Breast epithelium (tissue), 4 donors: ENCODE results near the gene TMEM178A. TPM values are rescaled to one million over a fixed set of nuclear protein-coding genes. Genes with fewer than 3 reads are reported as not detected.
A peak's percentile ranks its signal among the peaks of the same experiment; 100 is the strongest.

ENCODE experiments used
- DNase-seq, 2 donors: peaks; one replicate each; pipeline ENCODE4 v3.0.0-alpha.2; 2019; ENCODE audit warnings: low spot score in 2 of 2
- H3K27ac ChIP-seq, 2 donors: fragments of 200-600 bp; sonication (generic) in 1 of 2; one replicate each; pipeline ENCODE4 v1.5.1; 2016 to 2019; ENCODE audit warnings: mild to moderate bottlenecking in 1 of 2
- H3K27me3 ChIP-seq, 2 donors: fragments of 200-600 bp; sonication (generic) in 1 of 2; one replicate each; pipeline versions ENCODE4 v1.5.1 to v1.6.0; 2017 to 2019; ENCODE audit warnings: control low read depth in 1 of 2, mild to moderate bottlenecking in 1 of 2
- H3K36me3 ChIP-seq: fragments of 200-600 bp; one replicate; pipeline ENCODE4 v1.5.1; 2019
- H3K4me1 ChIP-seq, 2 donors: fragments of 200-600 bp; sonication (generic); one replicate each; pipeline ENCODE4 v1.5.1; 2016 to 2019; ENCODE audit warnings: control low read depth in 1 of 2
- H3K4me3 ChIP-seq, 3 donors: fragments of 200-600 bp; sonication (generic); 1 replicate in 2 of 3; 2 replicates in 1 of 3; pipeline ENCODE4 v1.5.1; 2016 to 2019; ENCODE audit warnings: mild to moderate bottlenecking in 3 of 3, moderate library complexity in 2 of 3
- H3K9me3 ChIP-seq, 2 donors: fragments of 200-600 bp; sonication (generic) in 1 of 2; one replicate each; pipeline ENCODE4 v1.5.1; 2016 to 2019; ENCODE audit warnings: control low read depth in 1 of 2
- POLR2A ChIP-seq: fragments of 450-650 bp; IDR thresholded peaks from one replicate; pipeline ENCODE4 v1.6.1; 2016; ENCODE audit warnings: antibody characterized with exemption, mild to moderate bottlenecking, moderate library complexity
- POLR2AphosphoS5 ChIP-seq, 3 donors: sonication (generic); formaldehyde crosslinking; IDR thresholded peaks; one replicate each; pipeline ENCODE4 v1.6.1; 2017; ENCODE audit warnings: antibody characterized with exemption in 3 of 3
- intact Hi-C: fragments of 100-400 bp; cut with DNase I; formaldehyde crosslinking; loops from one replicate; pipeline ENCODE4 v1.15.1; 2023; ENCODE audit warnings: low total_unique reads
- total RNA-seq, 3 donors: library from RNA; depleted of rRNA; stranded (reverse); fragments of >200 nt; gene quantifications; one replicate each; pipeline ENCODE4 v1.1.0, GENCODE V29; 2016
- TF ChIP-seq, protein P1 (sequence below), 3 donors: fragments of 450-650 bp; IDR thresholded peaks; one replicate each; pipeline ENCODE4 v1.5.1; 2016 to 2017; ENCODE audit warnings: antibody characterized with exemption in 3 of 3, mild to moderate bottlenecking in 3 of 3, moderate library complexity in 3 of 3

TMEM178A gene
- total RNA-seq, 3 donors from 2014 or later = 1.9 to 9.4 (median 3.6) TPM

DNA sequence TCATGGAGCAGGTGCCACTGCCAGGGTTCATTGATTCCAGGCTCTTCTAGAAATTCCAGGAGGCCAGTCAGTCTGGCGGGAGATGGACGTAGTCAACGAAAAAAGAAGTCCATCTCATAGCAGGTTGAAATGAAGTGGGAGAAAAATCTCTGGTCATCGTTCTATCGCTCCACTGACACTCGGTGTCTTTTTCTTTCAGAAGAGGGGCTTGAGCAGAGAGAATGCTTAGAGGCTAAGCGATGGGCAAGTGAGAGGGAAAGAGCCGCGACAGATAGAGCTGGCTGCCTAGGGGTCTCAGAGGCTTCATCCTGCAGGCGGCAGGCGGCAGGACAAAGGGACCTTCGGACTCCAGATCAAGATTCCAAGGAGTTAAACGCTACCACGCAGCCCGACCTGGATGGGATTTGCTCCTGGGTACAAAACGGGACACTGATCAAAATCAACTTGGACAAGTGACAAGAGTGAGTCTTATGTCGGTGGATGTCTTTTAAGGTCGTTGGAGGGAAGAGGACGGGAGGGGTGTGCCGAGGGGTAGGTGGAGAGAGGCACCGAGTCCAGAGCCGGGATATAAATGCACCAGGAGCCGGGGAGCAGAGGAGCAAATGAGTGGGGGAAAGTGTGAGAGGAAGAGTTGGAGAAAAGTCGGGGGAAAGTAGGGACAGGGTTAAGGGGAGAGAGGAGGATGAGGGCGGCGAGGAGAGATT lies 677 bp upstream of the TMEM178A start:
- no peak overlapping the region for H3K27ac ChIP-seq
- DNase-seq = no peak
- H3K27me3 ChIP-seq = peaks cover 2 to 20% of the 10 kb centered on the region in 2 donors
- H3K4me1 ChIP-seq = no peaks in the 10 kb centered on the region
- H3K4me3 ChIP-seq = peak overlapping the region in 2 of 3 donors; percentile 64 to 82
- no peaks in the 10 kb centered on the region for H3K36me3 ChIP-seq
- intact Hi-C loops = no loop called here
- H3K9me3 ChIP-seq = no peaks in the 10 kb centered on the region
- TF ChIP-seq, protein P1, sequence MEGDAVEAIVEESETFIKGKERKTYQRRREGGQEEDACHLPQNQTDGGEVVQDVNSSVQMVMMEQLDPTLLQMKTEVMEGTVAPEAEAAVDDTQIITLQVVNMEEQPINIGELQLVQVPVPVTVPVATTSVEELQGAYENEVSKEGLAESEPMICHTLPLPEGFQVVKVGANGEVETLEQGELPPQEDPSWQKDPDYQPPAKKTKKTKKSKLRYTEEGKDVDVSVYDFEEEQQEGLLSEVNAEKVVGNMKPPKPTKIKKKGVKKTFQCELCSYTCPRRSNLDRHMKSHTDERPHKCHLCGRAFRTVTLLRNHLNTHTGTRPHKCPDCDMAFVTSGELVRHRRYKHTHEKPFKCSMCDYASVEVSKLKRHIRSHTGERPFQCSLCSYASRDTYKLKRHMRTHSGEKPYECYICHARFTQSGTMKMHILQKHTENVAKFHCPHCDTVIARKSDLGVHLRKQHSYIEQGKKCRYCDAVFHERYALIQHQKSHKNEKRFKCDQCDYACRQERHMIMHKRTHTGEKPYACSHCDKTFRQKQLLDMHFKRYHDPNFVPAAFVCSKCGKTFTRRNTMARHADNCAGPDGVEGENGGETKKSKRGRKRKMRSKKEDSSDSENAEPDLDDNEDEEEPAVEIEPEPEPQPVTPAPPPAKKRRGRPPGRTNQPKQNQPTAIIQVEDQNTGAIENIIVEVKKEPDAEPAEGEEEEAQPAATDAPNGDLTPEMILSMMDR (IDR thresholded peaks at IDR 0.05) = no peak
- TF ChIP-seq POLR2AphosphoS5 (IDR thresholded peaks at IDR 0.05) (no peak), POLR2A (no peak)

DNA sequence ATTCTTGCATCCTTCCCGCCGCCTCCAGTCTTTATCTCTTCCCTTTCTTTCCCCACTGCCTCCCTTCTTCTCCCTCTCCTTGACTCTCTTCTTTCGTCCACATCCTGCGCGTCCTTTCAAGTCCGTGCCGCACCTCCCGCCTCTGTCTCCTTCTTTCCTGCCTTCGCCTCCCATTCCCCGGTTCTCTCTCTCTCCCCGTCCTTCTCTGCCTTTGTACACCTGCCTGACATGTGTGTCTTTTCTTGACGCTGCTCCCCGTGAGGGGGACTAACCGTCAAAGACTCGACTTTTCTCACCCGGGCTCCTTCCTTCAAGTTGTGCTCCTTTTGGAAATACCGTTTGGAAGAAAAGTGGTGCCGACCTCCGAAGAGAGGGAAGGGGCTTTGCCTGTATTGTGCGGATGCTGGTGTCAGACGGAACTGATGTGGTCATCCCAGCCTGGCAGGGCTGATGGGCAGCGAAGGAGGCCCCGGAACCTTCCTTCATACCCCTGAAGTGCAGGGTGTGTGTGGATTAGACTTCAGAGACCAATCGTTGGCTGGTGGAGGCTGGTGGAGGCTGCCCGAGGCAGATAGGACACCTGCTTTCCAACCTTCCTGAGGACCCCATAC lies 879 bp downstream of the TMEM178A start:
- Histone ChIP-seq H3K36me3 (no peaks in the 10 kb centered on the region), H3K27me3 (peaks cover 2 to 20% of the 10 kb centered on the region in 2 donors), H3K4me3 (peak overlapping the region; percentile 41 to 82 (median 64)), H3K27ac (peak overlapping the region in 1 of 2 donors; percentile 49), H3K9me3 (no peaks in the 10 kb centered on the region), H3K4me1 (no peaks in the 10 kb centered on the region)
- no peak for DNase-seq
- TF ChIP-seq POLR2A = no peak
- no peak for TF ChIP-seq POLR2AphosphoS5 (IDR thresholded peaks at IDR 0.05)
- TF ChIP-seq, protein P1 (IDR thresholded peaks at IDR 0.05) = no peak
- intact Hi-C loops = no loop called here

DNA sequence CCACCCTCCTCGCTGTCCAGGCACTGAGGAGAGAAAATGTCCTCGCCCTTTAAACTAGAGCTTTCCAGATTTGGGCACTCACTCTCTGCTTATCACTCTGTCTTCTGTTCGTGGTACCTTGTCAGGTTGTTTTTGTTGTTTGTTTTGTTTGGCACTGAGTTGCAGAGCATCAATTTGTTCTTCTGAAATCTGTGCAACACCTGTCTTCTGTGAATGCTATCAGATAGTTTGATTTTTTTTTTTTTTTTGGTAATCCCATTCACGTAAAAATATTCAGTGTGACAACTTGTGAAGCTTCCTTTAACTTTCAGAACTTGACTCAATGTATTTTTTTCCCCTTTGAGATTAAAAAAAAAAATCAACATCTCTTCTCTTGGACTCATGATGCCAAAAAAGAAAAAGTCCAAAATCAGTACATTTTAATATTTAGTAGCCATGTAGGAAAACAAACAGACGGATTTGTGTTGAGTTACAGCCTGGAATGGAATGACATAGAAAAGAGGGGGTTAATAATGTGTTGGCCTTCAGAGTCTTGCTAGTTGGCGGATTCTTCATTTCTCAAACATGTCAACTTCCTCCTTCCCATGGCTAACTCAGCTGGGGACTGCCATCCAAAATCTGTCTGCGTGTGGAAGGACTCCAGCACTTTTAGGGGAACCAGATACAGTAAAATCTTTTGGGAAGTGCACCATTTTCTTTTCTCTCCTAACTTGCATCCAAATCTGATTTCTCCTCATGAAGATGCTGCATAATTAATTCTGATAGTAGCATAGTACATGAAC lies 1.6 kb downstream of the TMEM178A start:
- Histone ChIP-seq H3K27ac (no peak overlapping the region), H3K4me3 (peak overlapping the region in 2 of 3 donors; percentile 64 to 82), H3K4me1 (no peaks in the 10 kb centered on the region), H3K9me3 (no peaks in the 10 kb centered on the region), H3K36me3 (no peaks in the 10 kb centered on the region), H3K27me3 (peaks cover 2 to 20% of the 10 kb centered on the region in 2 donors)
- no peak for DNase-seq
- intact Hi-C loops = no loop called here
- TF ChIP-seq, protein P1 (IDR thresholded peaks at IDR 0.05) = no peak
- no peak for TF ChIP-seq POLR2A
- no peak for TF ChIP-seq POLR2AphosphoS5 (IDR thresholded peaks at IDR 0.05)

DNA sequence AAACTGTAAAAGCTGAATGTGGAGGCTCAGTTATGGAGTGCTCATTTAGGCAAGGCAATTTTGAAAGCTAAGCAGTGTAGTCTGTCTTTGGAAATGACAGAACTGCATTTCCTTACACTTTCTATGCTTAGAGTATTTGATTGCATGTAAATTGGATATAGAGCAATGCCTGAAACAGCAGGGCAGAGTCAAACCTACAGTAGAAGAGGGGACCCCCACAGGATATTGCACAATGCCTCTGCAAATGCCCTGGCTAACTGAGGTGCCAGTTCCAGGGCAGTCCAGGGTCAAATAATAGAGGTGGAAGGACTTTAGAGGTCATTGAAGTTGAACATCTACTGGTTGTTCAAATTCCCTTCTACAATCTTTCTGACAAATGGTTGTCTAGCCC lies 2.2 kb downstream of the TMEM178A start:
- no peak overlapping the region for H3K27ac ChIP-seq
- no peaks in the 10 kb centered on the region for H3K4me1 ChIP-seq
- H3K4me3 ChIP-seq = peak overlapping the region in 1 of 3 donors; percentile 3
- peaks cover 2 to 20% of the 10 kb centered on the region in 2 donors for H3K27me3 ChIP-seq
- intact Hi-C loops = no loop called here
- no peaks in the 10 kb centered on the region for H3K36me3 ChIP-seq
- TF ChIP-seq POLR2A (no peak), POLR2AphosphoS5 (IDR thresholded peaks at IDR 0.05) (no peak)
- TF ChIP-seq, protein P1 (IDR thresholded peaks at IDR 0.05) = no peak
- no peak for DNase-seq
- H3K9me3 ChIP-seq = no peaks in the 10 kb centered on the region
